SU-DHL-6 (cell line): ENCODE results near the gene MAP3K4.

ENCODE experiments used
- H2AFZ ChIP-seq: fragments of 200-600 bp; sonication (generic); 2 replicates; pipeline ENCODE4 v1.6.1; 2014; ENCODE audit warnings: low read depth, mild to moderate bottlenecking, moderate library complexity, mixed read lengths, antibody characterized with exemption, low read length; ENCODE audit not compliant: severe bottlenecking
- H3F3A ChIP-seq: fragments of 200-600 bp; shearing (Covaris generic); 2 replicates; pipeline ENCODE4 v1.6.0; 2016; ENCODE audit warnings: antibody characterized with exemption, mild to moderate bottlenecking; ENCODE audit not compliant: insufficient read depth
- H3K27ac ChIP-seq: fragments of 200-600 bp; sonication (generic); 2 replicates; pipeline ENCODE4 v1.5.1; 2016; ENCODE audit warnings: low read depth, mild to moderate bottlenecking, low read length, moderate library complexity, mixed read lengths
- H3K27me3 ChIP-seq: fragments of 200-600 bp; sonication (generic), shearing (Covaris generic); 2 replicates; pipeline ENCODE4 v1.6.0; 2014; ENCODE audit warnings: mild to moderate bottlenecking, low read length
- H3K36me3 ChIP-seq: fragments of 200-600 bp; sonication (generic); 2 replicates; pipeline ENCODE4 v1.6.1; 2014; ENCODE audit warnings: mild to moderate bottlenecking, low read length, mixed read lengths
- H3K4me2 ChIP-seq: fragments of 300-600, 200-600 bp; shearing (Covaris generic), sonication (generic); 2 replicates; pipeline ENCODE4 v1.6.0; 2014; ENCODE audit warnings: low read length, low read depth, mild to moderate bottlenecking; ENCODE audit not compliant: poor library complexity, severe bottlenecking
- H3K4me3 ChIP-seq: fragments of 200-600 bp; sonication (generic); 2 replicates; pipeline ENCODE4 v1.5.1; 2014; ENCODE audit warnings: antibody characterized with exemption, low read length, mild to moderate bottlenecking, mixed read lengths; ENCODE audit not compliant: insufficient read depth, poor library complexity, severe bottlenecking
- H3K79me2 ChIP-seq: fragments of 200-600 bp; sonication (generic); 2 replicates; pipeline ENCODE4 v1.6.1; 2014; ENCODE audit warnings: mild to moderate bottlenecking, low read length, moderate library complexity; ENCODE audit not compliant: insufficient read depth
- H3K9ac ChIP-seq: fragments of 200-600 bp; sonication (generic); 2 replicates; pipeline ENCODE4 v1.7.0; 2014; ENCODE audit warnings: mild to moderate bottlenecking, low read length
- H3K9me2 ChIP-seq: fragments of 200-600 bp; sonication (generic); replicated peaks from 2 replicates; pipeline ENCODE4 v1.6.1; 2014; ENCODE audit warnings: low read length; ENCODE audit not compliant: insufficient read depth
- H3K9me3 ChIP-seq: fragments of 200-600 bp; sonication (generic); 2 replicates; pipeline ENCODE4 v1.6.1; 2014; ENCODE audit warnings: low read length, mixed read lengths; ENCODE audit not compliant: insufficient read depth
- H4K20me1 ChIP-seq: fragments of 200-600 bp; sonication (generic); 2 replicates; pipeline ENCODE4 v1.6.1; 2014; ENCODE audit warnings: low read depth, mild to moderate bottlenecking, antibody characterized with exemption, low read length, moderate library complexity, mixed read lengths
- EZH2phosphoT487 ChIP-seq: fragments of 200-600 bp; sonication (generic), shearing (Covaris generic); conservative IDR thresholded peaks from 2 replicates; pipeline ENCODE4 v1.6.1; 2018; ENCODE audit warnings: mild to moderate bottlenecking, antibody characterized with exemption, low read length, moderate library complexity, mixed read lengths
- TF ChIP-seq, protein P1 (sequence below): fragments of 200-600 bp; sonication (generic); IDR thresholded peaks from one replicate; pipeline ENCODE4 v1.5.1; 2017; ENCODE audit warnings: antibody characterized with exemption, mild to moderate bottlenecking, low read length, moderate library complexity; ENCODE audit not compliant: insufficient read depth, poor library complexity, severe bottlenecking

MAP3K4 gene

DNA sequence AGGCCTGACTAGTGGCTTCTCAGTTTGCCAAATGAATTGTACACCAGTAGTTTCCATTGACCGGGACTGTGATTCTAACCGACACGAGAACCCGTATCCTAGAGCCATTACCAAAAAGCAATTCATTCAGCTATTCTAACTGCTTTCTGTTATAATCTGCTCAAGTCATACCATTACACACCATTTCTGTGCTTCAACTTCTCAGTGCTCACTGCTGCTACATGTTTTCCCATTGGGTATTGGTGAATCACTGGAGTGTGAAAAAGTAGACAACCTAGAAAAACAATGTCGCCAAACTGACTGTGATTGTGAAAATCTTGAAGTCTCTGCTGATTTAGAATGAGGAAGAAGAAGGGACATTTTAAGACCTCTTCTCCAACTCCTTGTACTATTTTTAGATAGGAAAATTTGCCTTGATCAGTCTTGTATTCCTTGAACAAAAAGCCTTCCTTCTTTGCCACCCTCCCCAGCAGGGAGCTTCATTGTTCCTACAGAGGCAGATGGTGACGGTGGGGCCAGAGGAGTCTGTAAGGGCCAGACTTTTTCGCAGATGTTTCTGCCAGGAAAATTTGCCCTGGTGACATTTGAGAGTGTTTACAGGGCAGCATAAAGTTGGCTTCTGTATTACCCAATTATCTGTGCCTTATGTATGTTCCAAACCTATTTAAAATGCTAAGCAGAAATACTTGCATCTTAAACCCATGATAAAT, 31.7 kb upstream of the MAP3K4 start:
- Histone ChIP-seq H3K4me2 (no peak overlapping the region), H3K9me2 (no peaks in the 10 kb centered on the region), H3K27ac (no peak overlapping the region), H2AFZ (no peak overlapping the region), H3K4me3 (no peak overlapping the region), H4K20me1 (no peaks in the 10 kb centered on the region), H3K9ac (no peak overlapping the region), H3F3A (no peaks in the 10 kb centered on the region), H3K79me2 (no peaks in the 10 kb centered on the region), H3K9me3 (no peaks in the 10 kb centered on the region), H3K36me3 (no peaks in the 10 kb centered on the region), H3K27me3 (no peaks in the 10 kb centered on the region; the same call in 1 of the 2 replicates)
- TF ChIP-seq, protein P1, sequence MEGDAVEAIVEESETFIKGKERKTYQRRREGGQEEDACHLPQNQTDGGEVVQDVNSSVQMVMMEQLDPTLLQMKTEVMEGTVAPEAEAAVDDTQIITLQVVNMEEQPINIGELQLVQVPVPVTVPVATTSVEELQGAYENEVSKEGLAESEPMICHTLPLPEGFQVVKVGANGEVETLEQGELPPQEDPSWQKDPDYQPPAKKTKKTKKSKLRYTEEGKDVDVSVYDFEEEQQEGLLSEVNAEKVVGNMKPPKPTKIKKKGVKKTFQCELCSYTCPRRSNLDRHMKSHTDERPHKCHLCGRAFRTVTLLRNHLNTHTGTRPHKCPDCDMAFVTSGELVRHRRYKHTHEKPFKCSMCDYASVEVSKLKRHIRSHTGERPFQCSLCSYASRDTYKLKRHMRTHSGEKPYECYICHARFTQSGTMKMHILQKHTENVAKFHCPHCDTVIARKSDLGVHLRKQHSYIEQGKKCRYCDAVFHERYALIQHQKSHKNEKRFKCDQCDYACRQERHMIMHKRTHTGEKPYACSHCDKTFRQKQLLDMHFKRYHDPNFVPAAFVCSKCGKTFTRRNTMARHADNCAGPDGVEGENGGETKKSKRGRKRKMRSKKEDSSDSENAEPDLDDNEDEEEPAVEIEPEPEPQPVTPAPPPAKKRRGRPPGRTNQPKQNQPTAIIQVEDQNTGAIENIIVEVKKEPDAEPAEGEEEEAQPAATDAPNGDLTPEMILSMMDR, result no peak
- no peak for TF ChIP-seq EZH2phosphoT487

DNA sequence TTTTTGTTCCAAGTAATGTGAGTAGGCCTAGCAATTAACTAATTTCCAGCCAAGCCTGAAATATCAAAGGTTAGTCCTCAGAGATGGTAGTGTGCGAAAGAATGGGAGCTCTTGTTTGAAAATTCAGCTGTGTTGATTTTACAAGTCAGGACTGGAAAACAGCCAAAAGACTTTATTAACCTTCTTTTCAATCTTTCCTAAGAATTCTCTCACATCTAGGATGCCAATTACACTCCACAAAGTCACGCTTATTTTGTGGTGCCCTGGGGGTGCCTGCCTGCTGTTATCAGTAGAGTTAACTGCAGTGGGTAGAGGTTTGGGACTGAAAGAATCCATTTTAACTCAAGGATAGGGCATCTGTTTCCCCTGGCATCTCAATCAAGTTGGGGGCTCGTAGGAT, 30.7 kb upstream of the MAP3K4 start:
- H3K9ac ChIP-seq, result no peak overlapping the region
- H3K4me2 ChIP-seq, result no peak overlapping the region
- no peaks in the 10 kb centered on the region; the same call in 1 of the 2 replicates for H3K27me3 ChIP-seq
- TF ChIP-seq, protein P1, result no peak
- no peak for TF ChIP-seq EZH2phosphoT487
- H3K9me3 ChIP-seq, result no peaks in the 10 kb centered on the region
- H3K9me2 ChIP-seq, result no peaks in the 10 kb centered on the region
- no peak overlapping the region for H3K27ac ChIP-seq
- no peak overlapping the region for H2AFZ ChIP-seq
- no peaks in the 10 kb centered on the region for H3K36me3 ChIP-seq
- no peak overlapping the region for H3K4me3 ChIP-seq
- no peaks in the 10 kb centered on the region for H4K20me1 ChIP-seq
- H3K79me2 ChIP-seq, result no peaks in the 10 kb centered on the region
- H3F3A ChIP-seq, result no peaks in the 10 kb centered on the region

DNA sequence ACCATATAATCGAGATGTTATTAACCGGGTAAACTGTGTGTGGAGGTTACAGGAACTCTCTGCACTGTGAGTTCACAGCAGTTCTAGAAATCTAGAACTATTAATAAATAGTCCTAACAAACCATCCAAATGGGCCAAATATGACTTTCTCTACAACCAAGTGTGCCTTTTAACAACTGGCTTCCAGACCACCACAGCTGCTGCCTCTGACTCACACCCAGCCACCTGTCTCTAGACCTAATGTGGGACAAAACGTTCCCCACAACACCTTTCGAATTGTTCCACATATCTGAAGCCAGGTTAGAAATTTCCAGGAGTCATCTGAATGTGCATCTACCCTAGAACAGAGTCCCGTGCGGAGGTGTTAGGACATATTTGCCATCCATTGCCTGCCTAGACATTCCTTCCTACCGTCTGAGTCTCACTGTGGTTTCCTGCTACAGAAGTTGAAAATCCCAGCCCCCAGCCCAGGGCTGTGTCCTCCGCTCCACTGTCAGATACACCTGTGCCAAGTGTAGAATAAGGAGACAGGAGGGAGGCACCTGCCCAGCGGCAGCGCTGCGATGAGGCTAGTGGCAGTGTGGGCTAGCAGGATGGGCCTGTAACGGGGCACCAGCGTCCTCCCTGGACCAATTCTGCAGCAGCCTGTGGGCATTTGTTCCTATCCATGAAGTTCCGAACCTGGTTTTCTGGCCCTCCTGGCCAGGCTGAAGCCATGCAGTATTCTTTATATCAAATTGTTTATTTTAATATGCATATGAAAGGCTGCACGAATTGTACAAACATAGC, 28.5 kb upstream of the MAP3K4 start:
- H4K20me1 ChIP-seq, result no peaks in the 10 kb centered on the region
- no peak overlapping the region for H3K27ac ChIP-seq
- H3K9ac ChIP-seq, result no peak overlapping the region
- no peaks in the 10 kb centered on the region for H3K79me2 ChIP-seq
- no peaks in the 10 kb centered on the region; the same call in 1 of the 2 replicates for H3K27me3 ChIP-seq
- H3F3A ChIP-seq, result no peaks in the 10 kb centered on the region
- H2AFZ ChIP-seq, result no peak overlapping the region
- H3K9me3 ChIP-seq, result no peaks in the 10 kb centered on the region
- H3K4me2 ChIP-seq, result no peak overlapping the region
- no peaks in the 10 kb centered on the region for H3K9me2 ChIP-seq
- no peak overlapping the region for H3K4me3 ChIP-seq
- no peaks in the 10 kb centered on the region for H3K36me3 ChIP-seq
- TF ChIP-seq EZH2phosphoT487, result no peak
- TF ChIP-seq, protein P1, result no peak
